OCI-LY1 (cell line): ENCODE measurements around the gene SCD.

Source experiments
- EZH2 ChIP-seq: fragments of 200-600 bp; sonication (generic), shearing (Covaris generic); IDR thresholded peaks from 2 replicates; pipeline ENCODE4 v1.8.0; 2017; ENCODE audit warnings: borderline replicate concordance, mixed run types, mild to moderate bottlenecking, antibody characterized with exemption, low read length, moderate library complexity, mixed read lengths
- TF ChIP-seq, protein P1 (sequence below): fragments of 200-600 bp; sonication (generic), shearing (Covaris generic); IDR thresholded peaks from 2 replicates; pipeline ENCODE4 v1.5.1; 2017; ENCODE audit warnings: mild to moderate bottlenecking, antibody characterized with exemption, low read length, moderate library complexity, mixed read lengths

DNA sequence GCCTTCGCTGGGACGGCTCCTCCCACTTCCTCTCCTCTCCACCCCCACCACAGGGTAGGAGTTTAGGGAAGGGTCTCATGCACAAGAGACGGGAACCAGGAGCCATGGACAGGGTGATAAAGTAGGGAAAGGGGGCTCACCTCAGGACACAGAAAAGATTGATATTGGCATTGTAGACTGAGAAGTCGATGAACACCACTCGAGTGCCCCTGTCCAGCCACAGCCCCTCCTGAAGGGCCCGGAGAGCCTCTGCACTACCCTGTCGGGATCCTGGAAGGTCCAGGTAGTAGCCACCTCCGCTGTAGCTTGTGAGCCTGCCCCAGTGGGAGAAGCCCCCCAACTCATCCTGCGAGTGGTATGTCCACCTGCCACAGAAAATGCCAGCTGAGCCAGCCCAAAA, 49.8 kb upstream of the SCD start:
- TF ChIP-seq, protein P1, sequence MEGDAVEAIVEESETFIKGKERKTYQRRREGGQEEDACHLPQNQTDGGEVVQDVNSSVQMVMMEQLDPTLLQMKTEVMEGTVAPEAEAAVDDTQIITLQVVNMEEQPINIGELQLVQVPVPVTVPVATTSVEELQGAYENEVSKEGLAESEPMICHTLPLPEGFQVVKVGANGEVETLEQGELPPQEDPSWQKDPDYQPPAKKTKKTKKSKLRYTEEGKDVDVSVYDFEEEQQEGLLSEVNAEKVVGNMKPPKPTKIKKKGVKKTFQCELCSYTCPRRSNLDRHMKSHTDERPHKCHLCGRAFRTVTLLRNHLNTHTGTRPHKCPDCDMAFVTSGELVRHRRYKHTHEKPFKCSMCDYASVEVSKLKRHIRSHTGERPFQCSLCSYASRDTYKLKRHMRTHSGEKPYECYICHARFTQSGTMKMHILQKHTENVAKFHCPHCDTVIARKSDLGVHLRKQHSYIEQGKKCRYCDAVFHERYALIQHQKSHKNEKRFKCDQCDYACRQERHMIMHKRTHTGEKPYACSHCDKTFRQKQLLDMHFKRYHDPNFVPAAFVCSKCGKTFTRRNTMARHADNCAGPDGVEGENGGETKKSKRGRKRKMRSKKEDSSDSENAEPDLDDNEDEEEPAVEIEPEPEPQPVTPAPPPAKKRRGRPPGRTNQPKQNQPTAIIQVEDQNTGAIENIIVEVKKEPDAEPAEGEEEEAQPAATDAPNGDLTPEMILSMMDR = no peak
- TF ChIP-seq EZH2 = no peak
